HL-60 (cell line): ENCODE measurements around the gene MAPK8IP2.

ENCODE experiments used
- CTCF ChIP-seq: IDR thresholded peaks from one replicate; pipeline ENCODE4 v1.5.1; 2011; ENCODE audit warnings: low read length, control low read depth, inconsistent platforms; ENCODE audit not compliant: insufficient read depth
- GABPA ChIP-seq: IDR thresholded peaks from 2 replicates; pipeline ENCODE4 v1.6.1; 2012; ENCODE audit warnings: low read depth
- POLR2AphosphoS5 ChIP-seq: IDR thresholded peaks from 2 replicates; pipeline ENCODE4 v1.6.1; 2012; ENCODE audit warnings: low read depth
- REST ChIP-seq: IDR thresholded peaks from 2 replicates; pipeline ENCODE4 v1.6.1; 2012; ENCODE audit warnings: low read depth; ENCODE audit not compliant: insufficient replicate concordance

GRCh38 chr22:50607659-50608020, 7.0 kb downstream of the MAPK8IP2 start:
- no peak for TF ChIP-seq CTCF
- no peak for TF ChIP-seq REST
- no peak for TF ChIP-seq POLR2AphosphoS5
- no peak for TF ChIP-seq GABPA
